Measurements from ENCODE around the gene SRP68.

DNA sequence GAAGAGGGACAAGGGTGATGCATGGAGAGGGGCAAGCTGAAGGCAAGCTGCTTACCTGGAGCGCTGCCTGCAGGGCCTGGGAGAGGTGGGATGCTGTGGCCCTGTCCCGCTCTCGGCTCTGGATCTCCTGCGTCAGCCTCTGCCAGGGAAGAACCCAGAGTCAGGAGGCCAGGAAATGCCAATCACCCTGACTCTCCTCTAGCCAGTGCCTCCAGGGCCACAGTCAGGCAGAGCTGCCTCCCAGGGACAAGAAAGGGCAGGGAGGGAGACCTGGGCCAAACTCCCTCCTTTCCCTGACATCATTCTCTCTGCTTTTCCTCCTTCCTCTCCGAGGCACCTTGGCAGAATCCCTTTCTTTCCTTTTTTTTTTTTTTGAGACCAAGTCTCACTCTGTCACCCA lies 60.4 kb downstream of the SRP68 start:
- TF ChIP-seq CTCF (IDR thresholded peaks at IDR 0.05) (no peak), POLR2A (IDR thresholded peaks at IDR 0.05) (no peak)
